HG02642 (cell line): ENCODE results near the gene FCHSD2.
"Not testable (repeated sequence)": the region's sequence is repeated elsewhere in the genome, so short reads cannot be mapped to it uniquely, and the experiment has no call there.

Experiments
- ATAC-seq: cut with Tn5 transposase; IDR thresholded peaks from one replicate; pipeline ENCODE4 v1.9.1; 2021; ENCODE audit warnings: mild to moderate bottlenecking; ENCODE audit not compliant: unreplicated experiment, poor library complexity

FCHSD2 gene

DNA sequence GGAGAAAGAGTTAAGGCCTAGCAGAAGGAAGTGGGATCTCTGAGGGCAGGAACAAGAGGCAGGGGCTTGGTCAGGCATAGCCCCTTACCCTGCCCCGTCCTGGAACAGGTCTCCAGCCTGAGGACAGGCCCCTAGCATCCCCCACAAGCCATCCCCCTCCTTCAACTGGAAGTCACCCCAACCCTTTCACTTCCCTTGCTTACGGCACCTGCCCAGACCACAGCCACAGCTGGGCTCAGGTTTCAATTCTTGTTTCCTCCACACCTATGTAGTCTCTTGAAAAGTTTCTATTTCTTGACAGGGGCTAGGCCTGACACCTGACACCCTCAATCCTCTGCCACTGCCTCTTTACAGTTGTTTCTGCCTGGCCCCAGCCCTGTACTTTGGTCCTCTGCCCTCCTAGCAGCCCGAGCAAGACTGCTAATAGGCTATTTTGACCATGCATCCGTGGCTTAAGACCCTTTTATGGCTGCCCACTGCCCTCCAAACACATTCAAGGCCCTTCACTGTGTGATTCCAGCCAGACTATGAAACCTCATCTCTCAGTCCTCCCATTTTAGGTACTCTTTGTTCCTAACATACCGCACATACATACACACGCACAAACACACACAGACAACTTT lies 10.9 kb upstream of the FCHSD2 start:
- peak; percentile 59 for ATAC-seq

DNA sequence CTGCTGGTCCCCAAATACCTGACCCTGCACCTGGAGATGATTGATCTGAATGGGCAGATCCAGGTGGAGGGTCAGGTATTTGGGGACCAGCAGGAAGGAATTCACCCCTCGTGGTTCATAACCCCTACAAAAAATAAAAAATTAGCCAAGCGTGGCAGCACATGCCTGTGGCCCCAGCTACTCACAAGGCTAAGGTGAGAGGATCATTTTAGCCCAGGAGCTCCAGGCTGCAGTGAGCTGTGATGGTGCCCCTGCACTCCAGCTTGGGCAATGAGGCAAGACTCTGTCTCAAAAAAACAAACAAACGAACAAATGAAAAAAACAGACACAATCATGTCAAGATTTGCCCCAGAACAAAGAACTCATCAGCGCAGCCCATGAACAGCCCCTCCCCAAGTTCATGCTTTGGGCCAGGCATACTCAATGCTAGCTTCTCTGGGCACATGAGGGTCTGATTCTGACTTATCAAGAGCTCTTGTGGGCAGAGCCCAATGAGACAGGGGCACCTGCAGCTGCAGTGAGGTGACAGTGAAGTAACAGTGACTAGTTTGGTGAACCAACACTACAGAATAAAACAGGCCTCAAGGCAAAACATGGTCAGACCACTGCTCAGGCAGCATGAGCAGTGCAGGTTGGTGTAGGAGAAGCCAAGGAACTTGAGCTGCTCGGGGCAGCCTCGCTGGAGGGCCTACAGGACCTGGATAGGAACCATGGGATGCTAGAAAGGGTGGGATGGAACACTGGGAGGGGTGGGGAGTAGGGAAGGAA lies 10.2 kb upstream of the FCHSD2 start:
- ATAC-seq, result peak; percentile 12

GRCh38 chr11:73151416-73151815 lies 9.3 kb upstream of the FCHSD2 start:
- no peak for ATAC-seq

- ATAC-seq, result no peak
Observed at GRCh38 chr11:73149105-73149504, 7.0 kb upstream of the FCHSD2 start.

GRCh38 chr11:73147771-73148681 lies 5.9 kb upstream of the FCHSD2 start:
- no peak for ATAC-seq

- no peak for ATAC-seq
Observed at GRCh38 chr11:73145986-73146575, 4.0 kb upstream of the FCHSD2 start.

GRCh38 chr11:73143126-73143838 lies 1.2 kb upstream of the FCHSD2 start:
- ATAC-seq, result no peak

- ATAC-seq, result peak; percentile 33
Observed at GRCh38 chr11:73141309-73142127, 600 bp downstream of the FCHSD2 start.

DNA sequence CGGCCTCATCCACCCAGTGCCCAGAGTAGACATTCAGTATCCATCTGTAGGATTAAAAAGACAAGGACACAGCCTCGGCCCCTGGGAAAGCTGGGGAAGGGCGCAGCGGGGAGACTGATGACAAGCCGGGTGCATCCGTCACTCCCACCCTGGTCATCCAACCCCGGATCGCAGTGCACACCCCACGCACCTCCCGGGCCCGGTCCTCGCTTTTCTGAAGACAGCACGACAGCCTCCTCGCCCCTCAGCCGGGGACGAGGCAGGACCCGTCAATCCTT lies 1.1 kb downstream of the FCHSD2 start:
- ATAC-seq, result no peak

GRCh38 chr11:73140213-73141030 lies 1.7 kb downstream of the FCHSD2 start:
- ATAC-seq, result no peak

DNA sequence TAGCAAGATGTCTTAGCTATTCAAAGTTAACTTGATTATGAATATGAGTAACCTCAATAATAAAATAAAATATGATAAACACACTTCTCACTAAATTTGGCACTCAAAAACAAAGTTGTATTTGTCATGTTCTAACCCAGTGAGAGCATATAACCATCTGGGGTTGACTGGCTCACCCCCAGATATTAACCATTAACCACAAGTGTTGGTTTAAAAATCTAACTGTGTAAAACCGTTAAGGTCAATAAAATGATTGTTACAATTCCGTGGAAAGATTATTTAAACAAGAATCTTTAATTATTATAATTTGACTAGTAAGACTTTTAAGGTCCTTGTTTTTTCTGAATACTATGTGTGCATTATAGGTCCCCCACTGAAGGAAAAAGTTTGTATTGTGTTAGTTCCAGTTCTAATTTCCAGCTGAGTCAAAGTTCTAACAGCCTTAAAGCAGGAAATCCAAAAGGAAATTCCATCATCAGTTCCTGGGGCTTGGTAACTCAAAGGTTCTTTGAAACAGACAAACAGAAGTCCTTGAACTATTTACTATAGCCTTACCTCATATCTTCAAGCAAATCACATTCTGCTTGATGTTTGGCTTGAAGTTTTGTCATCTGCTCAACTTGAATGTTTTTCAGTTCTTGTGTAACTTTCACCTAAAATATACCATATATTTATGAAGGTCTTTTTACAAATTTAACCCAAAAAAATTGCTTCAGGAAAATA lies 2.5 kb downstream of the FCHSD2 start:
- ATAC-seq, result no peak

GRCh38 chr11:73137944-73138274 lies 4.2 kb downstream of the FCHSD2 start:
- ATAC-seq, result no peak

GRCh38 chr11:73137262-73137943 lies 4.7 kb downstream of the FCHSD2 start:
- ATAC-seq, result no peak

- ATAC-seq, result not testable (repeated sequence)
Observed at GRCh38 chr11:73136722-73137121, 5.4 kb downstream of the FCHSD2 start.

- ATAC-seq, result no peak
Observed at GRCh38 chr11:73135346-73136284, 6.5 kb downstream of the FCHSD2 start.

DNA sequence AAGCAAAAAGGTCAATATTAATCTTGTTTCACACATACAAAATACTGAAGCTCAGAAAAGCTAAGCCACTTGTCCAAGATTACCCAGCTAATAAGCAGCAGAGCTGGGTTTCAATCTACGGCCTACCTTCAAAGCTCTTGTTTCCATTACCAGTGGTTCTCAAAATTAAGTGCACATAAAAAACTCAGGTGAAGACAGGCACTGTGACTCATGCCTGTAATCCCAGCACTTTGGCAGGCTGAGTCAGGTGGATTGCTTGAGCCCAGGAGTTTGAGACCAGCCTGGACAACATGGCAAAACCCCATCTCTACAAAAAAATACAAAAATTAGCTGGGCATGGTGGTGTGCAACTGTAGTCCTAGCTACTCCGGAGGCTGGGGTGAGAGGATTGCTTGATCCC lies 9.8 kb downstream of the FCHSD2 start:
- not testable (repeated sequence) for ATAC-seq
